MM.1S (cell line): ENCODE results near the gene KLK6.

Experiments used
- DNase-seq: peaks from one replicate; pipeline ENCODE4 v3.0.0-alpha.2; 2015
- H2AFZ ChIP-seq: fragments of 300-600 bp; sonication (generic); 2 replicates; pipeline ENCODE4 v1.6.0; 2016; ENCODE audit warnings: antibody characterized with exemption, low read length
- H3F3A ChIP-seq: fragments of 300-600 bp; sonication (generic); 2 replicates; pipeline ENCODE4 v1.6.1; 2016; ENCODE audit warnings: mild to moderate bottlenecking, antibody characterized with exemption, low read length, moderate library complexity, mixed read lengths; ENCODE audit not compliant: insufficient read depth
- H3K27ac ChIP-seq: fragments of 300-600 bp; sonication (generic); 2 replicates; pipeline ENCODE4 v1.5.1; 2016; ENCODE audit warnings: mild to moderate bottlenecking, low read length
- H3K27me3 ChIP-seq: fragments of 300-600 bp; sonication (generic); replicated peaks from 2 replicates; pipeline ENCODE4 v1.6.0; 2016; ENCODE audit warnings: low read length; ENCODE audit not compliant: insufficient read depth
- H3K36me3 ChIP-seq: fragments of 300-600 bp; sonication (generic); replicated peaks from 2 replicates; pipeline ENCODE4 v1.6.1; 2016; ENCODE audit warnings: mild to moderate bottlenecking, low read length, mixed read lengths; ENCODE audit not compliant: insufficient read depth
- H3K4me1 ChIP-seq: fragments of 300-600 bp; sonication (generic); 2 replicates; pipeline ENCODE4 v1.6.1; 2016; ENCODE audit warnings: low read length, mixed read lengths
- H3K4me2 ChIP-seq: fragments of 300-600 bp; sonication (generic); 2 replicates; pipeline ENCODE4 v1.6.0; 2016; ENCODE audit warnings: low read depth, low read length
- H3K4me3 ChIP-seq: fragments of 300-600 bp; sonication (generic); 2 replicates; pipeline ENCODE4 v1.5.1; 2016; ENCODE audit warnings: low read length, mixed read lengths
- H3K79me2 ChIP-seq: fragments of 300-600 bp; sonication (generic); 2 replicates; pipeline ENCODE4 v1.6.1; 2016; ENCODE audit warnings: mixed run types, low read length, mixed read lengths
- H3K9ac ChIP-seq: fragments of 300-600 bp; sonication (generic); 2 replicates; pipeline ENCODE4 v1.6.1; 2016; ENCODE audit warnings: low read length, mixed read lengths
- H3K9me2 ChIP-seq: fragments of 300-600 bp; sonication (generic); replicated peaks from 2 replicates; pipeline ENCODE4 v1.6.1; 2016; ENCODE audit warnings: mild to moderate bottlenecking, low read length, mixed read lengths; ENCODE audit not compliant: insufficient read depth
- H3K9me3 ChIP-seq: fragments of 300-600 bp; sonication (generic); replicated peaks from 2 replicates; pipeline ENCODE4 v1.6.1; 2016; ENCODE audit warnings: mild to moderate bottlenecking, low read length, mixed read lengths; ENCODE audit not compliant: insufficient read depth
- H4K20me1 ChIP-seq: fragments of 300-600 bp; sonication (generic); 2 replicates; pipeline ENCODE4 v1.6.1; 2016; ENCODE audit warnings: mild to moderate bottlenecking, low read length, moderate library complexity, mixed read lengths; ENCODE audit not compliant: insufficient read depth
- CTCF ChIP-seq: fragments of 300-600 bp; sonication (generic); IDR thresholded peaks from 2 replicates; pipeline ENCODE4 v1.5.1; 2016; ENCODE audit warnings: antibody characterized with exemption, low read length, mixed read lengths
- EZH2 ChIP-seq: fragments of 300-600 bp; sonication (generic); optimal IDR thresholded peaks from 2 replicates; pipeline ENCODE3; 2017; ENCODE audit warnings: low read depth, mild to moderate bottlenecking, antibody characterized with exemption, low read length, mixed read lengths
- EZH2phosphoT487 ChIP-seq: fragments of 300-600 bp; sonication (generic); IDR thresholded peaks from 2 replicates; pipeline ENCODE4 v1.6.1; 2018; ENCODE audit warnings: antibody characterized with exemption, low read length

Gene KLK6

GRCh38 chr19:50910722-50911121, 58.7 kb downstream of the KLK6 start:
- H3F3A ChIP-seq: no peaks in the 10 kb centered on the region
- H3K79me2 ChIP-seq: no peaks in the 10 kb centered on the region
- H3K4me2 ChIP-seq: no peak overlapping the region
- no peak overlapping the region for H2AFZ ChIP-seq
- H3K9ac ChIP-seq: no peak overlapping the region
- no peaks in the 10 kb centered on the region for H3K9me2 ChIP-seq
- TF ChIP-seq CTCF (no peak), EZH2phosphoT487 (no peak), EZH2 (no peak)
- H3K27ac ChIP-seq: no peak overlapping the region
- no peaks in the 10 kb centered on the region for H3K9me3 ChIP-seq
- no peak overlapping the region for H3K4me3 ChIP-seq
- H3K27me3 ChIP-seq: peaks cover 79% of the 10 kb centered on the region
- H3K4me1 ChIP-seq: no peaks in the 10 kb centered on the region
- no peak for DNase-seq
- no peaks in the 10 kb centered on the region for H4K20me1 ChIP-seq
- no peaks in the 10 kb centered on the region for H3K36me3 ChIP-seq

GRCh38 chr19:50909240-50910070, 59.9 kb downstream of the KLK6 start:
- H3K27ac ChIP-seq: no peak overlapping the region
- no peaks in the 10 kb centered on the region for H4K20me1 ChIP-seq
- no peaks in the 10 kb centered on the region for H3F3A ChIP-seq
- no peak overlapping the region for H3K9ac ChIP-seq
- H3K4me3 ChIP-seq: no peak overlapping the region
- peaks cover 67% of the 10 kb centered on the region for H3K27me3 ChIP-seq
- no peaks in the 10 kb centered on the region for H3K4me1 ChIP-seq
- TF ChIP-seq CTCF (no peak), EZH2 (no peak), EZH2phosphoT487 (no peak)
- no peak for DNase-seq
- no peak overlapping the region for H2AFZ ChIP-seq
- no peaks in the 10 kb centered on the region for H3K36me3 ChIP-seq
- H3K4me2 ChIP-seq: no peak overlapping the region
- no peaks in the 10 kb centered on the region for H3K9me3 ChIP-seq
- no peaks in the 10 kb centered on the region for H3K9me2 ChIP-seq
- no peaks in the 10 kb centered on the region for H3K79me2 ChIP-seq
